Left lung (tissue), 10 donors: ENCODE measurements around the gene PROSER2. TPM values are rescaled to one million over a fixed set of nuclear protein-coding genes. Genes with fewer than 3 reads are reported as not detected.

Experiments used
- ATAC-seq: fragments of 200-7000 bp; cut with Tn5 transposase; one replicate; pipeline ENCODE4 v1.9.1; 2020; ENCODE audit warnings: moderate library complexity
- DNase-seq, 4 donors: peaks; one replicate each; pipeline ENCODE4 v3.0.0-alpha.2; 2013 to 2020
- H3K27ac ChIP-seq, 2 donors: fragments of 200-600 bp; sonication (generic) in 1 of 2; one replicate each; pipeline versions ENCODE4 v1.5.0 to v1.8.0; 2020 to 2021
- H3K27me3 ChIP-seq, 2 donors: fragments of 200-600 bp; sonication (generic) in 1 of 2; one replicate each; pipeline versions ENCODE4 v1.5.0 to v1.8.0; 2020 to 2021
- H3K36me3 ChIP-seq, 2 donors: fragments of 200-600 bp; sonication (generic) in 1 of 2; one replicate each; pipeline versions ENCODE4 v1.5.0 to v1.8.0; 2020 to 2021
- H3K4me1 ChIP-seq, 2 donors: fragments of 200-600 bp; one replicate each; pipeline ENCODE4 v1.8.0; 2021
- H3K4me3 ChIP-seq, 2 donors: fragments of 200-600 bp; sonication (generic) in 1 of 2; one replicate each; pipeline versions ENCODE4 v1.5.0 to v1.8.0; 2020 to 2021; ENCODE audit warnings: mild to moderate bottlenecking in 1 of 2
- H3K9me3 ChIP-seq, 2 donors: fragments of 200-600 bp; sonication (generic) in 1 of 2; one replicate each; pipeline versions ENCODE4 v1.5.0 to v1.8.0; 2020 to 2021
- CTCF ChIP-seq, 2 donors: fragments of 200-600 bp; sonication (generic) in 1 of 2; IDR thresholded peaks; one replicate each; pipeline versions ENCODE4 v1.5.0 to v1.8.0; 2021; ENCODE audit warnings: antibody characterized with exemption in 2 of 2
- intact Hi-C, 2 donors: fragments of 100-400 bp; cut with DNase I; formaldehyde crosslinking; loops; one replicate each; pipeline versions ENCODE4 v1.11.2 to v1.14.2; 2022
- polyA plus RNA-seq, 6 donors: library from polyadenylated mRNA; unstranded; fragments of 120-200 nt; gene quantifications; one replicate each; pipeline ENCODE4 v1.2.1, GENCODE V29; 2013; ENCODE audit not compliant: insufficient read length in 6 of 6
- total RNA-seq, 2 donors: library from RNA; stranded (reverse); fragmentation: NEBNext Ultra II Directional; extraction: Animal tissue kit (Norgen Biotek cat#: 25700); gene quantifications; one replicate each; pipeline ENCODE4 v1.2.1, GENCODE V29; 2021
- donor health status: DM: no; HTN: yes; CAD: no.
- donor health status: DM: no; HTN: no; CAD: no.

The PROSER2 gene
- total and polyA plus RNA-seq, 8 donors: 2.0 to 14.8 (median 3.1) TPM

- Histone ChIP-seq H3K4me3 (no peak overlapping the region), H3K27me3 (no peaks in the 10 kb centered on the region), H3K36me3 (no peaks in the 10 kb centered on the region), H3K9me3 (no peaks in the 10 kb centered on the region), H3K27ac (no peak overlapping the region), H3K4me1 (no peaks in the 10 kb centered on the region)
- intact Hi-C loops: no loop called here
- ATAC-seq (peak; percentile 66), DNase-seq (no peak)
- TF ChIP-seq CTCF (IDR thresholded peaks at IDR 0.05): no peak
Observed at GRCh38 chr10:11910102-11910501, 86.9 kb downstream of the PROSER2 start.

- intact Hi-C loops: no loop called here
Observed at GRCh38 chr10:11913079-11913641, 90.0 kb downstream of the PROSER2 start.

GRCh38 chr10:11918384-11918783 is 95.2 kb downstream of the PROSER2 start:
- H3K4me1 ChIP-seq: no peaks in the 10 kb centered on the region
- H3K27ac ChIP-seq: no peak overlapping the region
- ATAC-seq: no peak
- DNase-seq: no peak
- H3K36me3 ChIP-seq: peaks cover 0 to 44% of the 10 kb centered on the region in 2 donors
- intact Hi-C loops: no loop called here
- no peak overlapping the region for H3K4me3 ChIP-seq
- no peaks in the 10 kb centered on the region for H3K27me3 ChIP-seq
- no peak for TF ChIP-seq CTCF (IDR thresholded peaks at IDR 0.05)
- no peaks in the 10 kb centered on the region for H3K9me3 ChIP-seq

More at GRCh38 chr10:11913079-11913641, 90.0 kb downstream of the PROSER2 start:
- Histone ChIP-seq H3K4me1 (no peaks in the 10 kb centered on the region), H3K27ac (no peak overlapping the region), H3K4me3 (no peak overlapping the region), H3K9me3 (no peaks in the 10 kb centered on the region), H3K36me3 (no peaks in the 10 kb centered on the region), H3K27me3 (no peaks in the 10 kb centered on the region)
- ATAC-seq (no peak), DNase-seq (no peak)
- TF ChIP-seq CTCF (IDR thresholded peaks at IDR 0.05): no peak

- DNase-seq (no peak), ATAC-seq (no peak)
- Histone ChIP-seq H3K4me1 (no peaks in the 10 kb centered on the region), H3K4me3 (no peak overlapping the region), H3K36me3 (peaks cover 0 to 48% of the 10 kb centered on the region in 2 donors), H3K27ac (no peak overlapping the region), H3K9me3 (no peaks in the 10 kb centered on the region), H3K27me3 (no peaks in the 10 kb centered on the region)
- intact Hi-C loops: no loop called here
- TF ChIP-seq CTCF (IDR thresholded peaks at IDR 0.05): no peak
Observed at GRCh38 chr10:11919271-11919670, 96.1 kb downstream of the PROSER2 start.

Other genes with a start within 250 kb of the PROSER2 start
- gene USP6NL, start 211.7 kb upstream of the PROSER2 start, total RNA-seq: 10 to 100 TPM; 16.0 to 18.5 TPM
- gene USP6NL, start 211.7 kb upstream of the PROSER2 start, polyA plus RNA-seq: 10 to 100 TPM; 23.1 to 25.6 (median 24.0) TPM
- gene ECHDC3, start 81.0 kb upstream of the PROSER2 start, total RNA-seq: 10 to 100 TPM; 24.9 to 32.6 TPM
- 10 to 100 TPM; 12.4 to 15.6 (median 14.0) TPM for gene ECHDC3, start 81.0 kb upstream of the PROSER2 start, polyA plus RNA-seq
- gene UPF2, start 219.5 kb downstream of the PROSER2 start, total RNA-seq: 10 to 100 TPM; 14.5 to 18.7 TPM
- 10 to 100 TPM; 29.2 to 44.3 (median 34.9) TPM for gene UPF2, start 219.5 kb downstream of the PROSER2 start, polyA plus RNA-seq
- gene DHTKD1, start 245.6 kb downstream of the PROSER2 start, total RNA-seq: 10 to 100 TPM; 17.5 to 26.7 TPM
- gene DHTKD1, start 245.6 kb downstream of the PROSER2 start, polyA plus RNA-seq: 10 to 100 TPM; 17.9 to 21.1 (median 18.8) TPM